Fibroblast of lung (primary cell): ENCODE results near the gene HECW1. TPM values are rescaled to one million over a fixed set of nuclear protein-coding genes. Genes with fewer than 3 reads are reported as not detected.

ENCODE experiments used
- DNase-seq, 2 donors: peaks; one replicate each; pipeline versions ENCODE4 v3.0.0 to v3.0.0-alpha.2; 2010; ENCODE audit warnings: low read depth in 2 of 2
- H2AFZ ChIP-seq: 2 replicates; pipeline ENCODE4 v1.5.1; 2012; ENCODE audit warnings: low read length, control low read depth, inconsistent platforms
- H3K27ac ChIP-seq: 2 replicates; pipeline ENCODE4 v1.5.1; 2011; ENCODE audit warnings: low read length, control low read depth; ENCODE audit not compliant: insufficient read depth
- H3K27me3 ChIP-seq: 2 replicates; pipeline ENCODE4 v1.5.1; 2011; ENCODE audit warnings: mild to moderate bottlenecking, low read length; ENCODE audit not compliant: control insufficient read depth, insufficient read depth
- H3K36me3 ChIP-seq: 2 replicates; pipeline ENCODE4 v1.5.1; 2011; ENCODE audit warnings: low read length; ENCODE audit not compliant: control insufficient read depth, insufficient read depth
- H3K4me1 ChIP-seq: 2 replicates; pipeline ENCODE4 v1.5.1; 2011; ENCODE audit warnings: low read length; ENCODE audit not compliant: control insufficient read depth, insufficient read depth; ENCODE audit errors: extremely low read depth
- H3K4me2 ChIP-seq: 2 replicates; pipeline ENCODE4 v1.5.1; 2011; ENCODE audit warnings: low read length, control low read depth; ENCODE audit not compliant: insufficient read depth; ENCODE audit errors: extremely low read depth
- H3K4me3 ChIP-seq, 4 experiments: fragments of 200-600 bp in 1 of 4; sonication (generic) in 1 of 4; replicated peaks in 1 of 4; 2 replicates each; pipeline ENCODE4 v1.5.1; 2011 to 2016; ENCODE audit warnings: low read length in 4 of 4, low read depth in 3 of 4, mild to moderate bottlenecking in 3 of 4, control low read depth in 2 of 4, inconsistent platforms in 1 of 4, mixed read lengths in 1 of 4; ENCODE audit not compliant: insufficient read depth in 1 of 4; ENCODE audit errors: control extremely low read depth in 1 of 4
- H3K79me2 ChIP-seq: 2 replicates; pipeline ENCODE4 v1.5.1; 2012; ENCODE audit warnings: mild to moderate bottlenecking, low read length, inconsistent platforms; ENCODE audit not compliant: control insufficient read depth, insufficient read depth
- H3K9ac ChIP-seq: 2 replicates; pipeline ENCODE4 v1.5.1; 2011; ENCODE audit warnings: mild to moderate bottlenecking, low read length, control low read depth; ENCODE audit not compliant: insufficient read depth
- H3K9me3 ChIP-seq: 2 replicates; pipeline ENCODE4 v1.5.1; 2012; ENCODE audit warnings: low read depth, low read length; ENCODE audit not compliant: control insufficient read depth, insufficient read depth
- H4K20me1 ChIP-seq: 2 replicates; pipeline ENCODE4 v1.5.1; 2011; ENCODE audit warnings: low read length; ENCODE audit not compliant: control insufficient read depth, insufficient read depth; ENCODE audit errors: extremely low read depth
- EZH2 ChIP-seq: IDR thresholded peaks from 2 replicates; pipeline ENCODE4 v1.5.1; 2012; ENCODE audit warnings: low read length, control low read depth, mild to moderate bottlenecking; ENCODE audit errors: missing control alignments
- polyA plus RNA-seq, 2 donors: library from polyadenylated mRNA; depleted of rRNA in 1 of 2; stranded (reverse) in 1 of 2; unstranded in 1 of 2; fragments of >200 nt; gene quantifications; 2 replicates each; pipeline ENCODE4 v1.2.1, GENCODE V29; 2011 to 2012; ENCODE audit warnings: missing spikeins in 1 of 2
- total RNA-seq: library from RNA; depleted of rRNA; stranded (reverse); fragments of >200 nt; gene quantifications from 2 replicates; pipeline ENCODE4 v1.2.1, GENCODE V29; 2014
- TF ChIP-seq, protein P1 (sequence below), 2 donors: IDR thresholded peaks in 1 of 2; conservative IDR thresholded peaks in 1 of 2; 1 replicate in 1 of 2; 2 replicates in 1 of 2; pipeline ENCODE4 v1.5.1; 2011 to 2012; ENCODE audit warnings: low read length in 2 of 2, control low read depth in 1 of 2, inconsistent platforms in 1 of 2, low read depth in 1 of 2, mild to moderate bottlenecking in 1 of 2

The HECW1 gene
- total and polyA plus RNA-seq, 2 donors (not counting 1 experiment from before 2014, with no cell fraction given), result 1.1 to 6.1 TPM

DNA sequence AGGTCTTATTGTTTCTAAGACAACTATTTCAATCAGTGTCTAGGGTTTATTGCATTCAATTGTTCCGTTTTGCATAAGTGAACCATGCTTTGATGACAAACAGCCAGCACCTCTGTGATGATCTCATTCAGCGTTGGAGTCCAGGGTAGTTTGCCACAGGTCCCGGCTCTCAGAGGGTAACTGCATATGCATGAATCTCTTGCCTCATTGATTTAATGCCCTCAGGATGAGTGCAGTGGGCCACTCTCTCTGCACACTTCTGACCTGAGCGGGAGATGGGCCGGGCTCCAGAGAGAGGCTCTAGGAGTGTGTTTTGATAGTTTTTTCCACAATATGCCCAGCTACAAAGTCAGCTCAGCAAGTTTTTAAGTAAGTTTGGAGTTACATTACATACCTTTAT is 83.9 kb downstream of the HECW1 start:
- no peaks in the 10 kb centered on the region for H3K27me3 ChIP-seq
- H3K9ac ChIP-seq, result no peak overlapping the region
- no peak overlapping the region for H2AFZ ChIP-seq
- H3K9me3 ChIP-seq, result no peaks in the 10 kb centered on the region
- TF ChIP-seq EZH2, result no peak
- TF ChIP-seq, protein P1, sequence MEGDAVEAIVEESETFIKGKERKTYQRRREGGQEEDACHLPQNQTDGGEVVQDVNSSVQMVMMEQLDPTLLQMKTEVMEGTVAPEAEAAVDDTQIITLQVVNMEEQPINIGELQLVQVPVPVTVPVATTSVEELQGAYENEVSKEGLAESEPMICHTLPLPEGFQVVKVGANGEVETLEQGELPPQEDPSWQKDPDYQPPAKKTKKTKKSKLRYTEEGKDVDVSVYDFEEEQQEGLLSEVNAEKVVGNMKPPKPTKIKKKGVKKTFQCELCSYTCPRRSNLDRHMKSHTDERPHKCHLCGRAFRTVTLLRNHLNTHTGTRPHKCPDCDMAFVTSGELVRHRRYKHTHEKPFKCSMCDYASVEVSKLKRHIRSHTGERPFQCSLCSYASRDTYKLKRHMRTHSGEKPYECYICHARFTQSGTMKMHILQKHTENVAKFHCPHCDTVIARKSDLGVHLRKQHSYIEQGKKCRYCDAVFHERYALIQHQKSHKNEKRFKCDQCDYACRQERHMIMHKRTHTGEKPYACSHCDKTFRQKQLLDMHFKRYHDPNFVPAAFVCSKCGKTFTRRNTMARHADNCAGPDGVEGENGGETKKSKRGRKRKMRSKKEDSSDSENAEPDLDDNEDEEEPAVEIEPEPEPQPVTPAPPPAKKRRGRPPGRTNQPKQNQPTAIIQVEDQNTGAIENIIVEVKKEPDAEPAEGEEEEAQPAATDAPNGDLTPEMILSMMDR (conservative IDR thresholded peaks at IDR 0.05 in 1 of 2, IDR thresholded peaks at IDR 0.05 in 1 of 2; ENCODE audit: low read depth in 1 of 2, low read length in 2 of 2), result no peak
- peak in 1 of 2 donors; percentile 40 for DNase-seq
- no peaks in the 10 kb centered on the region for H3K36me3 ChIP-seq
- no peak overlapping the region for H3K4me3 ChIP-seq
- no peaks in the 10 kb centered on the region for H4K20me1 ChIP-seq
- H3K79me2 ChIP-seq, result no peaks in the 10 kb centered on the region
- no peaks in the 10 kb centered on the region for H3K4me1 ChIP-seq
- no peak overlapping the region for H3K4me2 ChIP-seq
- H3K27ac ChIP-seq, result no peak overlapping the region

- TF ChIP-seq, protein P1 (conservative IDR thresholded peaks at IDR 0.05 in 1 of 2, IDR thresholded peaks at IDR 0.05 in 1 of 2; ENCODE audit: low read depth in 1 of 2, low read length in 2 of 2), result no peak
- no peak for TF ChIP-seq EZH2
- Histone ChIP-seq H3K36me3 (no peaks in the 10 kb centered on the region), H3K4me1 (no peaks in the 10 kb centered on the region), H4K20me1 (no peaks in the 10 kb centered on the region), H3K27me3 (no peaks in the 10 kb centered on the region), H3K9ac (no peak overlapping the region), H3K4me2 (no peak overlapping the region), H3K79me2 (no peaks in the 10 kb centered on the region), H3K27ac (no peak overlapping the region), H3K9me3 (no peaks in the 10 kb centered on the region), H3K4me3 (no peak overlapping the region), H2AFZ (no peak overlapping the region)
- no peak for DNase-seq
Observed at GRCh38 chr7:43198016-43198415, 85.6 kb downstream of the HECW1 start.

DNA sequence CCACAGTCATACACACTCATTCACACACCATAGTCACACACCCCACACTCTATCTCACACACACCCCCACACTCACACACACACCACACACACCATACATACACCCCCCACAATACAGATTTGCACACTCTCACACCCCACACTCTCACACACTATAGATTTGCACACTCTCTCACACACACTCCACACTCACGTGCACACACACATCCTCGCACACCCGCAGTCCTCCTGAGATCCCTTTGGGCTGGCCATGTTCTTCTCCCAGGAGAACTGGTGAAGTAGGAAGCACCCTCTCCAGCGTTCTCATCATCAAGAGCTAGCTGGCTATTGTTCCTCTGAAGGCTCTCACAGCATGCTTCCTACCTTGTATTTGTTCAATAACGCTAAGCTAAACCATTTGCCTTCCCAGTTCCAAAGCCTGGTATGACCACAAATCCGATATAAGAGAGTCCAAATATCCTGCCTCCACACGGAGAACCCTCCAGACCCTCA is 86.2 kb downstream of the HECW1 start:
- TF ChIP-seq EZH2, result no peak
- TF ChIP-seq, protein P1 (conservative IDR thresholded peaks at IDR 0.05 in 1 of 2, IDR thresholded peaks at IDR 0.05 in 1 of 2; ENCODE audit: low read depth in 1 of 2, low read length in 2 of 2), result no peak
- Histone ChIP-seq H4K20me1 (no peaks in the 10 kb centered on the region), H3K27me3 (no peaks in the 10 kb centered on the region), H3K36me3 (no peaks in the 10 kb centered on the region), H2AFZ (peak overlapping the region; percentile 43), H3K79me2 (no peaks in the 10 kb centered on the region), H3K4me3 (no peak overlapping the region), H3K9ac (no peak overlapping the region), H3K9me3 (no peaks in the 10 kb centered on the region), H3K27ac (no peak overlapping the region), H3K4me2 (no peak overlapping the region), H3K4me1 (no peaks in the 10 kb centered on the region)
- no peak for DNase-seq
